RKO (cell line): ENCODE data around the gene DOK5.

Experiments used
- DNase-seq: peaks from one replicate; pipeline ENCODE4 v3.0.0-alpha.2; 2016; ENCODE audit warnings: low spot score

The DOK5 gene

GRCh38 chr20:54559890-54560289 is 84.5 kb downstream of the DOK5 start:
- no peak for DNase-seq

GRCh38 chr20:54560357-54560756 is 85.0 kb downstream of the DOK5 start:
- DNase-seq = no peak

GRCh38 chr20:54565255-54565654 is 89.9 kb downstream of the DOK5 start:
- DNase-seq = no peak

GRCh38 chr20:54566031-54566688 is 90.8 kb downstream of the DOK5 start:
- DNase-seq = peak; percentile 7

- no peak for DNase-seq
Observed at GRCh38 chr20:54570561-54570960, 95.2 kb downstream of the DOK5 start.

GRCh38 chr20:54572665-54573435 is 97.5 kb downstream of the DOK5 start:
- DNase-seq = no peak

GRCh38 chr20:54573838-54574237 is 98.4 kb downstream of the DOK5 start:
- DNase-seq = no peak

GRCh38 chr20:54576518-54576917 is 101.1 kb downstream of the DOK5 start:
- no peak for DNase-seq

- DNase-seq = no peak
Observed at GRCh38 chr20:54577637-54578036, 102.2 kb downstream of the DOK5 start.

GRCh38 chr20:54585217-54585616 is 109.8 kb downstream of the DOK5 start:
- DNase-seq = no peak

- DNase-seq = no peak
Observed at GRCh38 chr20:54587408-54587807, 112.0 kb downstream of the DOK5 start.

GRCh38 chr20:54589402-54590030 is 114.1 kb downstream of the DOK5 start:
- DNase-seq = no peak

GRCh38 chr20:54590856-54591255 is 115.5 kb downstream of the DOK5 start:
- DNase-seq = no peak

GRCh38 chr20:54596651-54597050 is 121.3 kb downstream of the DOK5 start:
- no peak for DNase-seq

GRCh38 chr20:54598352-54598751 is 123.0 kb downstream of the DOK5 start:
- no peak for DNase-seq

- no peak for DNase-seq
Observed at GRCh38 chr20:54600634-54601033, 125.2 kb downstream of the DOK5 start.

- DNase-seq = no peak
Observed at GRCh38 chr20:54601831-54602515, 126.6 kb downstream of the DOK5 start.

GRCh38 chr20:54605319-54605718 is 129.9 kb downstream of the DOK5 start:
- DNase-seq = no peak

- DNase-seq = no peak
Observed at GRCh38 chr20:54606380-54606779, 131.0 kb downstream of the DOK5 start.

GRCh38 chr20:54608039-54608745 is 132.8 kb downstream of the DOK5 start:
- DNase-seq = no peak

- no peak for DNase-seq
Observed at GRCh38 chr20:54608943-54609342, 133.6 kb downstream of the DOK5 start.
